ENCODE results near the gene ALKAL2.

DNA sequence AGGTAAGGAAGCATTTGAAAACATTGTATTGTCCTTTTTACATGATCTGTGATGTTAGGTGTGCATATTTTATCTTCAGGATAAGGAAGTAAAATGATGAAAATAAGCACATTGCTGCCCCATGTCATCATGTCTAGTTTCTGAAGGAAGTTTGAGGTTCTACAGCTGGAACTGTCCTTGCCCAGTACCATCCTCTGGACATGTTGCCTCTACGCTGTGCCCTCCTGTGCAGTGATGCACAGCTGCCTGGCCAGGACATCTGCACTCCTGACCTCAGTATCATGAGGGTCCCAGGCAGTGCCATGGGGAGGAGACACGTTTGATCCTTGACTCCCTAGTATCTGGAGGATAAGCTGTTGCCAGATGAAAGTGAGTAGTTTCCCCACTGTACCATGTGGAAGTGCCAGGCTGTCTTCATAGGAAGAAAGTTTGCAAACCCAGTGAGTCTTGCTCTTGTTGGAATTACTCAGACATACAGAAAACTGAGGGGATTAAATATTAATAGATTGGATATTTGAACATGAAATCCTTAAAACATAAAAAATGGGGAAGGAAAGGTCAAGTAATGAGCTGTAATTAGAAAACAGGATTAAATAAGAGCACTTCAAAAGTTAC is 9.5 kb downstream of the ALKAL2 start:
- TF ChIP-seq POLR2AphosphoS5 (IDR thresholded peaks at IDR 0.05; ENCODE audit: insufficient read depth, low read depth, low read length), result no peak
- TF ChIP-seq, protein P1, sequence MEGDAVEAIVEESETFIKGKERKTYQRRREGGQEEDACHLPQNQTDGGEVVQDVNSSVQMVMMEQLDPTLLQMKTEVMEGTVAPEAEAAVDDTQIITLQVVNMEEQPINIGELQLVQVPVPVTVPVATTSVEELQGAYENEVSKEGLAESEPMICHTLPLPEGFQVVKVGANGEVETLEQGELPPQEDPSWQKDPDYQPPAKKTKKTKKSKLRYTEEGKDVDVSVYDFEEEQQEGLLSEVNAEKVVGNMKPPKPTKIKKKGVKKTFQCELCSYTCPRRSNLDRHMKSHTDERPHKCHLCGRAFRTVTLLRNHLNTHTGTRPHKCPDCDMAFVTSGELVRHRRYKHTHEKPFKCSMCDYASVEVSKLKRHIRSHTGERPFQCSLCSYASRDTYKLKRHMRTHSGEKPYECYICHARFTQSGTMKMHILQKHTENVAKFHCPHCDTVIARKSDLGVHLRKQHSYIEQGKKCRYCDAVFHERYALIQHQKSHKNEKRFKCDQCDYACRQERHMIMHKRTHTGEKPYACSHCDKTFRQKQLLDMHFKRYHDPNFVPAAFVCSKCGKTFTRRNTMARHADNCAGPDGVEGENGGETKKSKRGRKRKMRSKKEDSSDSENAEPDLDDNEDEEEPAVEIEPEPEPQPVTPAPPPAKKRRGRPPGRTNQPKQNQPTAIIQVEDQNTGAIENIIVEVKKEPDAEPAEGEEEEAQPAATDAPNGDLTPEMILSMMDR (IDR thresholded peaks at IDR 0.05; ENCODE audit: extremely low read depth in 1 of 2, insufficient read depth in 1 of 2, low read depth in 1 of 2, low read length in 2 of 2), result no peak
- TF ChIP-seq POLR2A (IDR thresholded peaks at IDR 0.05; ENCODE audit: low read depth, low read length), result no peak
- no peak for TF ChIP-seq JUN (IDR thresholded peaks at IDR 0.05; ENCODE audit: borderline replicate concordance, insufficient read depth, insufficient read length, low read depth)
- TF ChIP-seq, protein P2, sequence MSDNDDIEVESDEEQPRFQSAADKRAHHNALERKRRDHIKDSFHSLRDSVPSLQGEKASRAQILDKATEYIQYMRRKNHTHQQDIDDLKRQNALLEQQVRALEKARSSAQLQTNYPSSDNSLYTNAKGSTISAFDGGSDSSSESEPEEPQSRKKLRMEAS (IDR thresholded peaks at IDR 0.05; ENCODE audit: insufficient read depth, insufficient read length), result no peak
- TF ChIP-seq EZH2 (IDR thresholded peaks at IDR 0.05; ENCODE audit: borderline replicate concordance, low read depth, low read length, severe bottlenecking), result no peak
